ENCODE results near the gene RHOC.

GRCh38 chr1:112695276-112695675 lies 11.7 kb downstream of the RHOC start:
- TF ChIP-seq, protein P1, sequence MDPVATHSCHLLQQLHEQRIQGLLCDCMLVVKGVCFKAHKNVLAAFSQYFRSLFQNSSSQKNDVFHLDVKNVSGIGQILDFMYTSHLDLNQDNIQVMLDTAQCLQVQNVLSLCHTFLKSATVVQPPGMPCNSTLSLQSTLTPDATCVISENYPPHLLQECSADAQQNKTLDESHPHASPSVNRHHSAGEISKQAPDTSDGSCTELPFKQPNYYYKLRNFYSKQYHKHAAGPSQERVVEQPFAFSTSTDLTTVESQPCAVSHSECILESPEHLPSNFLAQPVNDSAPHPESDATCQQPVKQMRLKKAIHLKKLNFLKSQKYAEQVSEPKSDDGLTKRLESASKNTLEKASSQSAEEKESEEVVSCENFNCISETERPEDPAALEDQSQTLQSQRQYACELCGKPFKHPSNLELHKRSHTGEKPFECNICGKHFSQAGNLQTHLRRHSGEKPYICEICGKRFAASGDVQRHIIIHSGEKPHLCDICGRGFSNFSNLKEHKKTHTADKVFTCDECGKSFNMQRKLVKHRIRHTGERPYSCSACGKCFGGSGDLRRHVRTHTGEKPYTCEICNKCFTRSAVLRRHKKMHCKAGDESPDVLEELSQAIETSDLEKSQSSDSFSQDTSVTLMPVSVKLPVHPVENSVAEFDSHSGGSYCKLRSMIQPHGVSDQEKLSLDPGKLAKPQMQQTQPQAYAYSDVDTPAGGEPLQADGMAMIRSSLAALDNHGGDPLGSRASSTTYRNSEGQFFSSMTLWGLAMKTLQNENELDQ (tag by site-specific recombination; IDR thresholded peaks at IDR 0.05; ENCODE audit: low read depth), result no peak
- no peak for TF ChIP-seq ZNF785 (tag by site-specific recombination; IDR thresholded peaks at IDR 0.05)
- TF ChIP-seq, protein P2, sequence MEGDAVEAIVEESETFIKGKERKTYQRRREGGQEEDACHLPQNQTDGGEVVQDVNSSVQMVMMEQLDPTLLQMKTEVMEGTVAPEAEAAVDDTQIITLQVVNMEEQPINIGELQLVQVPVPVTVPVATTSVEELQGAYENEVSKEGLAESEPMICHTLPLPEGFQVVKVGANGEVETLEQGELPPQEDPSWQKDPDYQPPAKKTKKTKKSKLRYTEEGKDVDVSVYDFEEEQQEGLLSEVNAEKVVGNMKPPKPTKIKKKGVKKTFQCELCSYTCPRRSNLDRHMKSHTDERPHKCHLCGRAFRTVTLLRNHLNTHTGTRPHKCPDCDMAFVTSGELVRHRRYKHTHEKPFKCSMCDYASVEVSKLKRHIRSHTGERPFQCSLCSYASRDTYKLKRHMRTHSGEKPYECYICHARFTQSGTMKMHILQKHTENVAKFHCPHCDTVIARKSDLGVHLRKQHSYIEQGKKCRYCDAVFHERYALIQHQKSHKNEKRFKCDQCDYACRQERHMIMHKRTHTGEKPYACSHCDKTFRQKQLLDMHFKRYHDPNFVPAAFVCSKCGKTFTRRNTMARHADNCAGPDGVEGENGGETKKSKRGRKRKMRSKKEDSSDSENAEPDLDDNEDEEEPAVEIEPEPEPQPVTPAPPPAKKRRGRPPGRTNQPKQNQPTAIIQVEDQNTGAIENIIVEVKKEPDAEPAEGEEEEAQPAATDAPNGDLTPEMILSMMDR (tag by site-specific recombination; IDR thresholded peaks at IDR 0.05), result no peak
- TF ChIP-seq IKZF3 (tag by site-specific recombination; IDR thresholded peaks at IDR 0.05), result no peak
- no peak for TF ChIP-seq ZNF132 (tag by site-specific recombination; IDR thresholded peaks at IDR 0.05; ENCODE audit: borderline replicate concordance)

All from HEK293 (cell line).